Stimulated activated naive B cell treated with anti-CD40 and anti-IgM and Interleukin-4, amounts not matched to agents 10 μg/mL and 1 μg/mL and 100 μg/mL, for 72 hours (primary cell): ENCODE results near the gene TIGD3.

ENCODE experiments used
- ATAC-seq, 2 donors: fragments of 150-1000 bp; cut with Tn5 transposase; replicated peaks; 2 replicates each; pipeline ENCODE4 v1.10.0; 2021; ENCODE audit warnings: moderate library complexity in 1 of 2
- DNase-seq: peaks from one replicate; pipeline ENCODE4 v3.0.0; 2021
- H3K27ac Mint-ChIP-seq: one replicate; pipeline ENCODE4 v1.8.0; 2022; ENCODE audit warnings: mild to moderate bottlenecking, mixed read lengths
- H3K27me3 Mint-ChIP-seq, 2 donors: one replicate each; pipeline ENCODE4 v1.8.0; 2022; ENCODE audit warnings: mixed read lengths in 2 of 2
- H3K36me3 Mint-ChIP-seq, 2 donors: one replicate each; pipeline ENCODE4 v1.8.0; 2022; ENCODE audit warnings: mixed read lengths in 2 of 2, mild to moderate bottlenecking in 1 of 2
- H3K4me1 Mint-ChIP-seq, 2 donors: one replicate each; pipeline ENCODE4 v1.8.0; 2022; ENCODE audit warnings: mixed read lengths in 2 of 2, mild to moderate bottlenecking in 1 of 2
- H3K4me3 Mint-ChIP-seq, 2 donors: one replicate each; pipeline ENCODE4 v1.8.0; 2022; ENCODE audit warnings: mild to moderate bottlenecking in 2 of 2, mixed read lengths in 2 of 2, moderate library complexity in 1 of 2
- H3K9me3 Mint-ChIP-seq, 2 donors: one replicate each; pipeline ENCODE4 v1.8.0; 2022; ENCODE audit warnings: mixed read lengths in 2 of 2, mild to moderate bottlenecking in 1 of 2

The TIGD3 gene

GRCh38 chr11:65366340-65366773 lies 11.8 kb downstream of the TIGD3 start:
- Mint-ChIP-seq H3K9me3 (no peaks in the 10 kb centered on the region), H3K4me3 (no peak overlapping the region), H3K36me3 (no peaks in the 10 kb centered on the region), H3K4me1 (peaks cover 7 to 19% of the 10 kb centered on the region in 2 donors), H3K27ac (peak overlapping the region; percentile 31), H3K27me3 (no peaks in the 10 kb centered on the region)
- DNase-seq (no peak), ATAC-seq (peak; percentile 56 to 60)

- H3K9me3 Mint-ChIP-seq, result no peaks in the 10 kb centered on the region
- ATAC-seq (no peak), DNase-seq (no peak)
- no peak overlapping the region for H3K4me3 Mint-ChIP-seq
- peaks cover 1 to 6% of the 10 kb centered on the region in 2 donors for H3K36me3 Mint-ChIP-seq
- H3K4me1 Mint-ChIP-seq, result peaks cover 3 to 14% of the 10 kb centered on the region in 2 donors
- peak overlapping the region; percentile 33 for H3K27ac Mint-ChIP-seq
- no peaks in the 10 kb centered on the region for H3K27me3 Mint-ChIP-seq
Observed at GRCh38 chr11:65370659-65371049, 16.1 kb downstream of the TIGD3 start.

- Mint-ChIP-seq H3K4me3 (no peak overlapping the region), H3K4me1 (peaks cover 20 to 38% of the 10 kb centered on the region in 2 donors), H3K27ac (no peak overlapping the region), H3K27me3 (no peaks in the 10 kb centered on the region), H3K9me3 (no peaks in the 10 kb centered on the region), H3K36me3 (peaks cover 1 to 6% of the 10 kb centered on the region in 2 donors)
- ATAC-seq (no peak), DNase-seq (no peak)
Observed at GRCh38 chr11:65373839-65374580, 19.5 kb downstream of the TIGD3 start.

GRCh38 chr11:65375012-65375411 lies 20.5 kb downstream of the TIGD3 start:
- Mint-ChIP-seq H3K36me3 (peaks cover 1 to 6% of the 10 kb centered on the region in 2 donors), H3K27ac (no peak overlapping the region), H3K9me3 (no peaks in the 10 kb centered on the region), H3K4me3 (no peak overlapping the region), H3K4me1 (peaks cover 21 to 45% of the 10 kb centered on the region in 2 donors), H3K27me3 (no peaks in the 10 kb centered on the region)
- ATAC-seq, result no peak
- no peak for DNase-seq

GRCh38 chr11:65376138-65376713 lies 21.7 kb downstream of the TIGD3 start:
- ATAC-seq (no peak), DNase-seq (no peak)
- H3K27me3 Mint-ChIP-seq, result no peaks in the 10 kb centered on the region
- H3K4me1 Mint-ChIP-seq, result peaks cover 24 to 51% of the 10 kb centered on the region in 2 donors
- no peaks in the 10 kb centered on the region for H3K9me3 Mint-ChIP-seq
- H3K27ac Mint-ChIP-seq, result no peak overlapping the region
- H3K36me3 Mint-ChIP-seq, result peaks cover 1 to 8% of the 10 kb centered on the region in 2 donors
- H3K4me3 Mint-ChIP-seq, result no peak overlapping the region

GRCh38 chr11:65377036-65377435 lies 22.5 kb downstream of the TIGD3 start:
- DNase-seq (no peak), ATAC-seq (no peak)
- no peak overlapping the region for H3K4me3 Mint-ChIP-seq
- H3K4me1 Mint-ChIP-seq, result peaks cover 24 to 59% of the 10 kb centered on the region in 2 donors
- H3K27ac Mint-ChIP-seq, result peak overlapping the region; percentile 95
- H3K9me3 Mint-ChIP-seq, result no peaks in the 10 kb centered on the region
- no peaks in the 10 kb centered on the region for H3K27me3 Mint-ChIP-seq
- peaks cover 1 to 8% of the 10 kb centered on the region in 2 donors for H3K36me3 Mint-ChIP-seq

- DNase-seq (no peak), ATAC-seq (no peak)
- H3K27ac Mint-ChIP-seq, result peak overlapping the region; percentile 95
Observed at GRCh38 chr11:65377777-65378176, 23.2 kb downstream of the TIGD3 start.

GRCh38 chr11:65378208-65378927 lies 23.8 kb downstream of the TIGD3 start:
- peak overlapping the region; percentile 95 for H3K27ac Mint-ChIP-seq

More at GRCh38 chr11:65377777-65378176, 23.2 kb downstream of the TIGD3 start:
- Mint-ChIP-seq H3K9me3 (no peaks in the 10 kb centered on the region), H3K4me3 (peak overlapping the region; percentile 60 to 65), H3K4me1 (peaks cover 27 to 64% of the 10 kb centered on the region in 2 donors), H3K36me3 (peaks cover 1 to 8% of the 10 kb centered on the region in 2 donors), H3K27me3 (no peaks in the 10 kb centered on the region)

GRCh38 chr11:65378928-65379638 lies 24.5 kb downstream of the TIGD3 start:
- ATAC-seq (no peak), DNase-seq (no peak)
- no peaks in the 10 kb centered on the region for H3K27me3 Mint-ChIP-seq
- peak overlapping the region; percentile 14 for H3K27ac Mint-ChIP-seq
- H3K9me3 Mint-ChIP-seq, result no peaks in the 10 kb centered on the region
- peaks cover 38 to 77% of the 10 kb centered on the region in 2 donors for H3K4me1 Mint-ChIP-seq
- H3K36me3 Mint-ChIP-seq, result peaks cover 1 to 8% of the 10 kb centered on the region in 2 donors
- no peak overlapping the region for H3K4me3 Mint-ChIP-seq

More at GRCh38 chr11:65378208-65378927, 23.8 kb downstream of the TIGD3 start:
- Mint-ChIP-seq H3K27me3 (no peaks in the 10 kb centered on the region), H3K36me3 (peaks cover 1 to 8% of the 10 kb centered on the region in 2 donors), H3K4me3 (peak overlapping the region; percentile 60 to 65), H3K4me1 (peaks cover 33 to 70% of the 10 kb centered on the region in 2 donors), H3K9me3 (no peaks in the 10 kb centered on the region)
- DNase-seq (peak; percentile 62), ATAC-seq (peak; percentile 40 to 48)

- Mint-ChIP-seq H3K27ac (peak overlapping the region; percentile 96), H3K27me3 (no peaks in the 10 kb centered on the region), H3K36me3 (peaks cover 1 to 8% of the 10 kb centered on the region in 2 donors), H3K4me3 (peak overlapping the region; percentile 47 to 87), H3K9me3 (no peaks in the 10 kb centered on the region), H3K4me1 (peaks cover 45 to 85% of the 10 kb centered on the region in 2 donors)
- ATAC-seq, result no peak
- no peak for DNase-seq
Observed at GRCh38 chr11:65379698-65380459, 25.3 kb downstream of the TIGD3 start.

- Mint-ChIP-seq H3K27me3 (no peaks in the 10 kb centered on the region), H3K27ac (peak overlapping the region; percentile 96), H3K4me1 (peaks cover 51 to 85% of the 10 kb centered on the region in 2 donors), H3K4me3 (peak overlapping the region; percentile 50 to 87), H3K9me3 (no peaks in the 10 kb centered on the region), H3K36me3 (peaks cover 0 to 2% of the 10 kb centered on the region in 2 donors)
- no peak for DNase-seq
- ATAC-seq, result no peak
Observed at GRCh38 chr11:65380460-65381119, 26.0 kb downstream of the TIGD3 start.

GRCh38 chr11:65381716-65382032 lies 27.1 kb downstream of the TIGD3 start:
- Mint-ChIP-seq H3K4me3 (peak overlapping the region; percentile 87 to 88), H3K9me3 (no peaks in the 10 kb centered on the region), H3K36me3 (peaks cover 0 to 2% of the 10 kb centered on the region in 2 donors), H3K27ac (peak overlapping the region; percentile 96), H3K27me3 (no peaks in the 10 kb centered on the region), H3K4me1 (peaks cover 53 to 81% of the 10 kb centered on the region in 2 donors)
- ATAC-seq (peak in 1 of 2 donors; percentile 2), DNase-seq (peak; percentile 37)
